Urothelium cell line (cell line): Measurements from ENCODE around the gene FRAT1.
"Not testable (repeated sequence)": the region's sequence is repeated elsewhere in the genome, so short reads cannot be mapped to it uniquely, and the experiment has no call there.

ENCODE experiments used
- DNase-seq: peaks from one replicate; pipeline ENCODE4 v3.0.0; 2011; ENCODE audit warnings: low spot score, mixed read lengths
- FAIRE-seq: peaks from 2 replicates; lab custom pipeline; 2011; peaks lifted over from hg19 to GRCh38; lab: Jason Lieb, UNC

Gene FRAT1

GRCh38 chr10:97334370-97335175 is 15.5 kb downstream of the FRAT1 start, which contains the start of gene FRAT2:
Gene FRAT2 (minus strand): TSS chr10:97334729. CDS start chr10:97334572, 157 bp downstream.
- FAIRE-seq (peak; percentile 80), DNase-seq (peak; percentile 96)

GRCh38 chr10:97335188-97335619 is 16.1 kb downstream of the FRAT1 start:
- FAIRE-seq (no peak), DNase-seq (no peak)

- DNase-seq = no peak
- FAIRE-seq = no peak
Observed at GRCh38 chr10:97336006-97336405, 16.9 kb downstream of the FRAT1 start.

- DNase-seq (no peak), FAIRE-seq (no peak)
Observed at GRCh38 chr10:97336446-97336845, 17.4 kb downstream of the FRAT1 start.

GRCh38 chr10:97336942-97337831 is 18.1 kb downstream of the FRAT1 start:
- DNase-seq (no peak), FAIRE-seq (no peak)

- DNase-seq (no peak), FAIRE-seq (no peak)
Observed at GRCh38 chr10:97338041-97338440, 19.0 kb downstream of the FRAT1 start.

GRCh38 chr10:97341416-97341815 is 22.3 kb downstream of the FRAT1 start:
- FAIRE-seq (no peak), DNase-seq (no peak)

- not testable (repeated sequence) for DNase-seq, FAIRE-seq
Observed at GRCh38 chr10:97343664-97344063, 24.6 kb downstream of the FRAT1 start.

GRCh38 chr10:97347317-97347716 is 28.2 kb downstream of the FRAT1 start:
- DNase-seq (no peak), FAIRE-seq (no peak)

GRCh38 chr10:97349752-97350513 is 30.9 kb downstream of the FRAT1 start:
- no peak for FAIRE-seq
- DNase-seq = no peak

- FAIRE-seq (no peak), DNase-seq (no peak)
Observed at GRCh38 chr10:97353945-97354344, 34.9 kb downstream of the FRAT1 start.

GRCh38 chr10:97355571-97355975 is 36.5 kb downstream of the FRAT1 start:
- FAIRE-seq = no peak
- no peak for DNase-seq

GRCh38 chr10:97356318-97356914 is 37.3 kb downstream of the FRAT1 start:
- FAIRE-seq (no peak), DNase-seq (no peak)

- FAIRE-seq = no peak
- DNase-seq = no peak
Observed at GRCh38 chr10:97356918-97357317, 37.8 kb downstream of the FRAT1 start.

GRCh38 chr10:97358349-97358748 is 39.3 kb downstream of the FRAT1 start:
- FAIRE-seq (no peak), DNase-seq (no peak)

GRCh38 chr10:97358781-97359180 is 39.7 kb downstream of the FRAT1 start:
- DNase-seq (no peak), FAIRE-seq (no peak)

- FAIRE-seq = no peak
- DNase-seq = no peak
Observed at GRCh38 chr10:97360705-97361536, 41.9 kb downstream of the FRAT1 start.

GRCh38 chr10:97361537-97361901 is 42.4 kb downstream of the FRAT1 start:
- DNase-seq (no peak), FAIRE-seq (no peak)

- FAIRE-seq = no peak
- no peak for DNase-seq
Observed at GRCh38 chr10:97362310-97363033, 43.4 kb downstream of the FRAT1 start.
